ENCODE results near the gene UBR7.

DNA sequence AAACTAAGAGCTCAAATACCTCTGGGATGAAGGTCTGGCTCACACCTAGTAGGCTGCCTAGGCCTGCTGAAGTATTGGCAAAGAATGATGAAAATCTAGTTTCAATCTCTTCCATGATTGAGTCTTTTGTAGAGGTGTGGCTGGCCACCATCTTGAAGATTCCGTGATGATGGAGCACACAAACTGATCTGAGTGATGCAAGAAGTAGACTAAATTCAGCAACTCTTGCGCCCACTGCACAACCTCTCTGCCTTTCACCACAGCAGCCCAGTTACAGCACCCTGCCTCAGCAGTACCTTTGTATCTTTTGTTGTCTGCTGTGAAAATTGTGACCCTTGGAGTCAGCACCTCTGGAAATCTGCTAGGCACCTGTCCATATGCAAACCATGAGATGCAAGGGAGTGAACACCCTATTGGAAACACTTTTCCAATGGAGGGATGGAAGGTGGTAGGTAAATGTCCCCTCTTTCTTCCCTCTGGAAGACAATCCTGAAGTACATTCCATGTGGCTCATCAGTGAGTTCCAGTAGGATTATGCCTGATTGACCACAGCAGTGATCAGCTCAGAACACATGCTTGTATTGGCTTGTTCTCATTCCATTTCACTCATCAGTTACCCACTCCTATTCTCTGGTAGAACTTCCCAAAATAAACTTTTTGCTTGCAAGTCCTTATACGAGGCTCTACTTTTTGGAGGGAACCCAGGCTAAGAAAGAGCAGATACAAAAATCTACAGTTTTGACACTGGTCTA is 67.2 kb downstream of the UBR7 start:
- TF ChIP-seq, protein P1, sequence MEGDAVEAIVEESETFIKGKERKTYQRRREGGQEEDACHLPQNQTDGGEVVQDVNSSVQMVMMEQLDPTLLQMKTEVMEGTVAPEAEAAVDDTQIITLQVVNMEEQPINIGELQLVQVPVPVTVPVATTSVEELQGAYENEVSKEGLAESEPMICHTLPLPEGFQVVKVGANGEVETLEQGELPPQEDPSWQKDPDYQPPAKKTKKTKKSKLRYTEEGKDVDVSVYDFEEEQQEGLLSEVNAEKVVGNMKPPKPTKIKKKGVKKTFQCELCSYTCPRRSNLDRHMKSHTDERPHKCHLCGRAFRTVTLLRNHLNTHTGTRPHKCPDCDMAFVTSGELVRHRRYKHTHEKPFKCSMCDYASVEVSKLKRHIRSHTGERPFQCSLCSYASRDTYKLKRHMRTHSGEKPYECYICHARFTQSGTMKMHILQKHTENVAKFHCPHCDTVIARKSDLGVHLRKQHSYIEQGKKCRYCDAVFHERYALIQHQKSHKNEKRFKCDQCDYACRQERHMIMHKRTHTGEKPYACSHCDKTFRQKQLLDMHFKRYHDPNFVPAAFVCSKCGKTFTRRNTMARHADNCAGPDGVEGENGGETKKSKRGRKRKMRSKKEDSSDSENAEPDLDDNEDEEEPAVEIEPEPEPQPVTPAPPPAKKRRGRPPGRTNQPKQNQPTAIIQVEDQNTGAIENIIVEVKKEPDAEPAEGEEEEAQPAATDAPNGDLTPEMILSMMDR (IDR thresholded peaks at IDR 0.05): no peak
- no peak for TF ChIP-seq POLR2A (IDR thresholded peaks at IDR 0.05)
